Thoracic aorta (tissue), 2 donors: Measurements from ENCODE around the gene TST. TPM values are rescaled to one million over a fixed set of nuclear protein-coding genes. Genes with fewer than 3 reads are reported as not detected.

Experiments
- ATAC-seq: fragments of 150-250 bp; one replicate; pipeline ENCODE4 v1.8.0; 2017; ENCODE audit warnings: low read depth; ENCODE audit not compliant: insufficient number of reproducible peaks, low FRiP score
- DNase-seq: peaks from one replicate; pipeline ENCODE4 v3.0.0-alpha.2; 2020; ENCODE audit warnings: low spot score
- H3K27ac ChIP-seq, 2 donors: fragments of 200-600 bp; sonication (generic); 1 replicate in 1 of 2; 2 replicates in 1 of 2; pipeline ENCODE4 v1.5.1; 2016; ENCODE audit warnings: mild to moderate bottlenecking in 2 of 2, moderate library complexity in 2 of 2
- H3K27me3 ChIP-seq: fragments of 200-600 bp; sonication (generic); replicated peaks from 2 replicates; pipeline ENCODE4 v1.6.0; 2016; ENCODE audit warnings: mild to moderate bottlenecking; ENCODE audit not compliant: insufficient read depth
- H3K36me3 ChIP-seq: fragments of 200-600 bp; sonication (generic); one replicate; pipeline ENCODE4 v1.5.1; 2016
- H3K4me1 ChIP-seq, 2 donors: fragments of 200-600 bp; sonication (generic); 1 replicate in 1 of 2; 2 replicates in 1 of 2; pipeline versions ENCODE4 v1.5.1 to v1.6.0; 2016; ENCODE audit warnings: low read depth in 2 of 2, mild to moderate bottlenecking in 1 of 2; ENCODE audit not compliant: control insufficient read depth in 1 of 2
- H3K4me3 ChIP-seq: fragments of 200-600 bp; sonication (generic); 2 replicates; pipeline ENCODE4 v1.5.1; 2016; ENCODE audit warnings: mild to moderate bottlenecking
- H3K9me3 ChIP-seq: fragments of 200-600 bp; sonication (generic); 2 replicates; pipeline ENCODE4 v1.5.1; 2016
- CTCF ChIP-seq: fragments of 200-600 bp; sonication (generic); IDR thresholded peaks from one replicate; pipeline ENCODE4 v1.5.1; 2019; ENCODE audit warnings: antibody characterized with exemption
- total RNA-seq, 2 donors: library from RNA; depleted of rRNA; stranded (reverse); fragments of >200 nt; gene quantifications; one replicate each; pipeline versions ENCODE4 v1.1.0 to v1.2.3, GENCODE V29; 2016

Gene TST
- total RNA-seq, 2 donors from 2014 or later = 8.5 to 26.9 TPM

- peaks cover 39% of the 10 kb centered on the region for H3K36me3 ChIP-seq
- peaks cover 10 to 29% of the 10 kb centered on the region in 2 donors for H3K4me1 ChIP-seq
- ATAC-seq (no peak), DNase-seq (no peak)
- TF ChIP-seq CTCF = no peak
- no peak overlapping the region for H3K27ac ChIP-seq
- H3K9me3 ChIP-seq = no peaks in the 10 kb centered on the region
- no peak overlapping the region for H3K4me3 ChIP-seq
- no peaks in the 10 kb centered on the region for H3K27me3 ChIP-seq
These were observed 4.6 kb upstream of the TST start for GRCh38 chr22:37023743-37024338.

- no peak overlapping the region for H3K4me3 ChIP-seq
- DNase-seq (no peak), ATAC-seq (no peak)
- H3K36me3 ChIP-seq = peaks cover 34% of the 10 kb centered on the region
- H3K4me1 ChIP-seq = peaks cover 18 to 38% of the 10 kb centered on the region in 2 donors
- no peaks in the 10 kb centered on the region for H3K27me3 ChIP-seq
- H3K27ac ChIP-seq = no peak overlapping the region
- no peak for TF ChIP-seq CTCF
- no peaks in the 10 kb centered on the region for H3K9me3 ChIP-seq
These were observed 3.5 kb upstream of the TST start for GRCh38 chr22:37022483-37023337.

DNA sequence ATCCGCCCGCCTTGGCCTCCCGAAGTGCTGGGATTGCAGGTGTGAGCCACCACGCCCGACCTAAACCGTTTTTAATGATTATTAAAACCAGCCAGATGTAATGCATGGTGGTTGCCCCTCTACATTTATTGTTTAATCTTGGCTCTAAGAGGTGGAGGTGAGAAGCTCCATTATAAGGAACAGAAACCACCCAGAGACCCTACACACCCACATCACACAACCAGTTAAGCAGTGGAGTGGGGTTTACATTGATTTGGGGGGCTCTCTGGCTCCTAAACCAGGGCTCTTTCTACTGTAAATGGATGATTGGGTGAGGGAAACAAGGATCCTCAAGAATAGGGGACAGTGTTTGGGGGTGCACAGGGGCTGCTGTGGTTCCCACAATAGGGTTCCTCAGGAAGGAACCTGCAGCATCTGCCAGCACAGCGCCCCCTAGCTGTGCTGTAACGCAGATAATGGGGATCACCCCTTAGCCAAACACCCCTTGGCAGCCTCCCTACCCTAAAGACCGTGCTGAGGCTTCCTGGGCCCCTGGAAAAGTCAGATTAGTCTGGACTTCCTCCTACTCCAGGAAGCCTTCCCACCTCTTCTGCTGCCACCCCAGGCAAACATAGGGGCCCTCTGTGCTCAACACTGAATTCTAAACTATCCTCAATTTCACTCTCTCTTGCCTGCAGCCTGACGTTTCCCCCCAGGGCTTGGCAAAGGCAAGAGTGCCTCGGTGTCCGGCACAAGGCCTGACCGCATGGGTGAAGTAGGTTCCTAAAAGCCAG lies 2.6 kb upstream of the TST start:
- H3K4me1 ChIP-seq = peaks cover 26 to 45% of the 10 kb centered on the region in 2 donors
- H3K9me3 ChIP-seq = no peaks in the 10 kb centered on the region
- peaks cover 27% of the 10 kb centered on the region for H3K36me3 ChIP-seq
- ATAC-seq (no peak), DNase-seq (no peak)
- no peak overlapping the region for H3K4me3 ChIP-seq
- H3K27me3 ChIP-seq = no peaks in the 10 kb centered on the region
- H3K27ac ChIP-seq = no peak overlapping the region
- peak; percentile 57 for TF ChIP-seq CTCF

- H3K27me3 ChIP-seq = no peaks in the 10 kb centered on the region
- DNase-seq (no peak), ATAC-seq (no peak)
- no peak overlapping the region for H3K27ac ChIP-seq
- TF ChIP-seq CTCF = no peak
- H3K4me3 ChIP-seq = peak overlapping the region; percentile 90
- H3K36me3 ChIP-seq = peaks cover 19% of the 10 kb centered on the region
- H3K4me1 ChIP-seq = peaks cover 26 to 45% of the 10 kb centered on the region in 2 donors
- H3K9me3 ChIP-seq = no peaks in the 10 kb centered on the region
These were observed 1.8 kb upstream of the TST start for GRCh38 chr22:37021041-37021440.

DNA sequence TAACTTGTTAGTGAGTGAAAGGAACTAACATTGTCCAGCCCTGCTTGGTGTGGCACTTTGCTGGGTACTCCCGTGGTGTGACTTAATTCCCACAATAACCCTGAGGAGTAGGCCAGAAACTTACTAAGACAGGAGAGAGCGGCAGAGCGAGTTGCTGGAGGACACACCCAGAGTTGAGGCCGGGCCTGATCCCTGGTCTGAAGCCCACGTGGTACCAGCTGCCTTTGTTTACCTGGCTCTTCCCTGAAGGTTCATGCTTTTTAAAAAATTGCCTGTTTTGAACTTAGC lies 889 bp upstream of the TST start:
- no peaks in the 10 kb centered on the region for H3K27me3 ChIP-seq
- H3K4me3 ChIP-seq = peak overlapping the region; percentile 90
- peak overlapping the region; percentile 88 to 89 for H3K27ac ChIP-seq
- H3K9me3 ChIP-seq = no peaks in the 10 kb centered on the region
- no peak for TF ChIP-seq CTCF
- ATAC-seq = no peak
- H3K4me1 ChIP-seq = peaks cover 26 to 45% of the 10 kb centered on the region in 2 donors
- peaks cover 12% of the 10 kb centered on the region for H3K36me3 ChIP-seq
- no peak for DNase-seq
